SK-N-SH (cell line): ENCODE results near the gene STX1A. TPM values are rescaled to one million over a fixed set of nuclear protein-coding genes. Genes with fewer than 3 reads are reported as not detected.

ENCODE experiments used
- CTCF ChIA-PET: fragments of 300-600, 350-600 bp; formaldehyde crosslinking; extraction: SDS; loops from one replicate; lab custom pipeline; 2021; lab: Yijun Ruan, JAX
- POLR2A ChIA-PET: fragments of 350-600 bp; sonication (Branson Sonifier 250); formaldehyde crosslinking; extraction: SDS; loops from one replicate; lab custom pipeline; 2020; ENCODE audit warnings: antibody characterized with exemption, inconsistent platforms; lab: Yijun Ruan, JAX
- DNase-seq: peaks from one replicate; pipeline ENCODE4 v3.0.0; 2012
- H2AFZ ChIP-seq: fragments of 200-600 bp; sonication (generic); 2 replicates; pipeline ENCODE4 v1.8.1; 2016; ENCODE audit warnings: antibody characterized with exemption, mild to moderate bottlenecking, low read depth
- H3F3A ChIP-seq: fragments of 200-600 bp; sonication (generic); replicated peaks from 2 replicates; pipeline ENCODE3; 2016; ENCODE audit warnings: antibody characterized with exemption, mild to moderate bottlenecking; ENCODE audit not compliant: insufficient read depth
- H3K27ac ChIP-seq, 2 experiments: fragments of 200-500 bp in 1 of 2; fragments of 200-600 bp in 1 of 2; sonication (Bioruptor generic) in 1 of 2; sonication (generic), shearing (Covaris generic) in 1 of 2; 2 replicates each; pipeline versions ENCODE4 v1.5.1 to v1.6.1; 2014 to 2016; ENCODE audit warnings: low read depth in 2 of 2, inconsistent platforms in 1 of 2, low read length in 1 of 2, mild to moderate bottlenecking in 1 of 2, mixed read lengths in 1 of 2
- H3K27me3 ChIP-seq: fragments of 200-600 bp; sonication (generic), shearing (Covaris generic); 2 replicates; pipeline ENCODE4 v1.6.1; 2016; ENCODE audit warnings: mixed run types; ENCODE audit not compliant: insufficient read depth
- H3K36me3 ChIP-seq, 2 experiments: fragments of 200-500 bp in 1 of 2; fragments of 200-600 bp in 1 of 2; sonication (Bioruptor generic) in 1 of 2; sonication (generic) in 1 of 2; replicated peaks in 1 of 2; 2 replicates each; pipeline versions ENCODE3 to v1.5.1; 2014 to 2016; ENCODE audit warnings: low read length in 1 of 2, mild to moderate bottlenecking in 1 of 2; ENCODE audit not compliant: insufficient read depth in 2 of 2, control insufficient read depth in 1 of 2
- H3K4me1 ChIP-seq, 2 experiments: fragments of 200-500 bp in 1 of 2; fragments of 200-600 bp in 1 of 2; sonication (Bioruptor generic) in 1 of 2; sonication (generic), shearing (Covaris generic) in 1 of 2; 2 replicates each; pipeline versions ENCODE4 v1.5.1 to v1.6.1; 2014 to 2016; ENCODE audit warnings: low read depth in 1 of 2, low read length in 1 of 2, mixed run types in 1 of 2; ENCODE audit not compliant: insufficient read depth in 2 of 2, control insufficient read depth in 1 of 2
- H3K4me2 ChIP-seq: fragments of 200-600 bp; sonication (generic), shearing (Covaris generic); 2 replicates; pipeline ENCODE4 v1.6.1; 2017; ENCODE audit warnings: mixed run types
- H3K4me3 ChIP-seq, 2 experiments: fragments of 200-500 bp in 1 of 2; fragments of 200-600 bp in 1 of 2; sonication (Bioruptor generic) in 1 of 2; sonication (generic), shearing (Covaris generic) in 1 of 2; 2 replicates each; pipeline versions ENCODE4 v1.5.1 to v1.8.1; 2014 to 2016; ENCODE audit warnings: low read depth in 2 of 2, inconsistent platforms in 1 of 2, low read length in 1 of 2, mild to moderate bottlenecking in 1 of 2, mixed read lengths in 1 of 2, moderate library complexity in 1 of 2
- H3K79me2 ChIP-seq: fragments of 200-600 bp; sonication (generic); 2 replicates; pipeline ENCODE4 v1.8.1; 2017; ENCODE audit warnings: mild to moderate bottlenecking; ENCODE audit not compliant: insufficient read depth
- H3K9ac ChIP-seq: fragments of 200-600 bp; sonication (generic); 2 replicates; pipeline ENCODE4 v1.6.1; 2017; ENCODE audit warnings: mixed run types
- H3K9me2 ChIP-seq: fragments of 200-600 bp; sonication (generic); 2 replicates; pipeline ENCODE4 v1.6.1; 2017; ENCODE audit warnings: mixed run types
- H3K9me3 ChIP-seq: fragments of 200-600 bp; sonication (generic); 2 replicates; pipeline ENCODE4 v1.6.1; 2017; ENCODE audit warnings: mixed run types, mild to moderate bottlenecking, moderate library complexity
- H4K20me1 ChIP-seq: fragments of 200-600 bp; sonication (generic); 2 replicates; pipeline ENCODE4 v1.6.1; 2017; ENCODE audit warnings: mild to moderate bottlenecking, mixed run types; ENCODE audit not compliant: insufficient read depth
- CTCF ChIP-seq: fragments of 200-600 bp; sonication (generic); IDR thresholded peaks from 2 replicates; pipeline ENCODE4 v1.6.1; 2017; ENCODE audit warnings: antibody characterized with exemption, mild to moderate bottlenecking, moderate library complexity
- EZH2phosphoT487 ChIP-seq: fragments of 200-600 bp; sonication (generic); IDR thresholded peaks from 2 replicates; pipeline ENCODE4 v1.6.1; 2017; ENCODE audit warnings: low read depth, mixed run types, mild to moderate bottlenecking, antibody characterized with exemption, moderate library complexity, borderline replicate concordance
- FOSL2 ChIP-seq: IDR thresholded peaks from 2 replicates; pipeline ENCODE4 v1.4.0; 2012; ENCODE audit warnings: low read depth, mild to moderate bottlenecking, moderate library complexity, borderline replicate concordance
- GABPA ChIP-seq: IDR thresholded peaks from 2 replicates; pipeline ENCODE4 v1.4.0; 2012; ENCODE audit warnings: low read depth, mild to moderate bottlenecking
- JUND ChIP-seq: IDR thresholded peaks from 2 replicates; pipeline ENCODE4 v1.4.0; 2012
- MAX ChIP-seq: IDR thresholded peaks from 2 replicates; pipeline ENCODE4 v1.4.0; 2012; ENCODE audit warnings: low read depth
- MEF2A ChIP-seq: IDR thresholded peaks from 2 replicates; pipeline ENCODE4 v1.4.0; 2012; ENCODE audit warnings: low read depth, borderline replicate concordance
- NFIC ChIP-seq: IDR thresholded peaks from 2 replicates; pipeline ENCODE4 v1.4.0; 2012; ENCODE audit warnings: borderline replicate concordance
- POLR2AphosphoS5 ChIP-seq: IDR thresholded peaks from 2 replicates; pipeline ENCODE4 v1.6.1; 2012; ENCODE audit warnings: low read depth, low read length
- RAD21 ChIP-seq: IDR thresholded peaks from 2 replicates; pipeline ENCODE4 v1.6.1; 2012; ENCODE audit warnings: mild to moderate bottlenecking, low read length
- REST ChIP-seq: IDR thresholded peaks from 2 replicates; pipeline ENCODE4 v1.6.1; 2012; ENCODE audit warnings: mild to moderate bottlenecking, low read depth, low read length, moderate library complexity
- RFX5 ChIP-seq: IDR thresholded peaks from 2 replicates; pipeline ENCODE4 v1.6.1; 2012; ENCODE audit warnings: mild to moderate bottlenecking, improper control_type of control experiment, low read length
- RXRA ChIP-seq: IDR thresholded peaks from 2 replicates; pipeline ENCODE4 v1.4.0; 2012; ENCODE audit warnings: low read depth, mild to moderate bottlenecking, borderline replicate concordance
- SIN3A ChIP-seq: IDR thresholded peaks from 2 replicates; pipeline ENCODE4 v1.6.1; 2012; ENCODE audit warnings: low read depth, mild to moderate bottlenecking, low read length, moderate library complexity, borderline replicate concordance
- TCF12 ChIP-seq: IDR thresholded peaks from 2 replicates; pipeline ENCODE4 v1.4.0; 2012
- TEAD4 ChIP-seq: IDR thresholded peaks from 2 replicates; pipeline ENCODE4 v1.4.0; 2012; ENCODE audit warnings: mild to moderate bottlenecking, borderline replicate concordance; ENCODE audit not compliant: insufficient read depth
- YY1 ChIP-seq: IDR thresholded peaks from 2 replicates; pipeline ENCODE4 v1.4.0; 2012; ENCODE audit warnings: low read depth, mild to moderate bottlenecking
- WGBS: methylation state at CpG from one replicate; pipeline ENCODE4 v1.1.6; 2017; ENCODE audit warnings: low lambda C conversion rate; 5-methylcytosine and 5-hydroxymethylcytosine counted together
- polyA plus RNA-seq, 3 experiments: library from polyadenylated mRNA; depleted of rRNA; stranded (reverse); fragments of >200 nt; gene quantifications; 2 replicates each; pipeline ENCODE4 v1.2.3, GENCODE V29; 2012
- TF ChIP-seq, protein P1 (sequence below): IDR thresholded peaks from 2 replicates; pipeline ENCODE4; 2012
- TF ChIP-seq, protein P2 (sequence below): IDR thresholded peaks from 2 replicates; pipeline ENCODE4 v1.4.0; 2012; ENCODE audit warnings: low read depth, borderline replicate concordance

The STX1A gene
- polyA plus RNA-seq, 1 of the 3 experiments (the other 2 are of a cell fraction): 91.1 TPM

DNA sequence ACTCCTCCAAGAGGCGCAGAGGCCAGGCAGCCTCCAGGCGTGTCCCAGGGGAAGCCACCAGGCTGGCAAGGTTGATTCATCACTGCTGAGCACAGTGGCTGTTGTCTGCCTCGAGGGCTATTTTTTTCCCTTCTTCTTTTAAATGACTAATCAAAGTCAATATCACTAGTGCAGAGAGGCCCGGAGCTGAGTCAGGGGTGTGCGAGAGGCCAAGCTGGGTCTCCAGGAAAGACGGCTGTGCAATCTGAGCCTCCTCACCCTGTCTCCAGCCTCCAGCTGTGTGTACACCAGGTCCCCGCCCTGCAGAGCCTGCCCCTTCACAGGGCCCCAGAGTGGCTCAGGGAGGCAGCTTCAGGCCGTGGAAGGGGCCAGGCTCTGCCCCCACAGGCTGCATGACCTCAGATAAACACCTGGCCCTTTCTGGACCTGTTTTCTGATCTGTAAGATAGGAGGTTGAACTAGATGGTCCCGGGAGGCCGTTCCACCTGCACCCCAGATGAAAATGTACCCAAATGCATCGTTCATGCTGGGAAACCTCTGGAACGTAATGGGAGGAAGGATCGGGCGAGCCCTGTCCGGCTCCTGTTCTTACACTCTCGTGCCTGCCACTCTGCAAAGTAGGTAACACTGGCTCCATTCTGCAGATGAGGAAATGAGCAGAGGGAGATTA, 3.7 kb downstream of the STX1A start:
- peak overlapping the region; percentile 41; the same call in 1 of the 2 replicates for H3K9ac ChIP-seq

More for the DNA sequence above, 3.7 kb downstream of the STX1A start:
- Histone ChIP-seq H3K4me2 (peak overlapping the region; percentile 99), H3K9me2 (no peaks in the 10 kb centered on the region), H3K9me3 (no peaks in the 10 kb centered on the region), H3K4me3 (peak overlapping the region in 1 of 2 experiments; percentile 5; a peak in 1 of 4 replicates), H3K27ac (peak overlapping the region in 1 of 2 experiments; percentile 88; a peak in 2 of 4 replicates), H3K27me3 (no peaks in the 10 kb centered on the region), H3F3A (peaks cover 45% of the 10 kb centered on the region), H3K36me3 (peaks cover 2 to 43% of the 10 kb centered on the region in 2 experiments), H4K20me1 (peaks cover 75% of the 10 kb centered on the region)
- CTCF ChIA-PET: interaction anchor here (0.6 to 3.4 kb wide), 6 partner anchors 10 to 109 kb away, joined by 3 to 20 read pairs (median 6); no protein-coding TSS in a partner anchor
- 40% methylated on average over 14 of the region's 16 CpGs for WGBS
- DNase-seq: no peak
- peak; percentile 94 for TF ChIP-seq FOSL2
- peak; percentile 91 for TF ChIP-seq NFIC
- no peak for TF ChIP-seq RAD21
- TF ChIP-seq YY1: no peak
- TF ChIP-seq, protein P1, sequence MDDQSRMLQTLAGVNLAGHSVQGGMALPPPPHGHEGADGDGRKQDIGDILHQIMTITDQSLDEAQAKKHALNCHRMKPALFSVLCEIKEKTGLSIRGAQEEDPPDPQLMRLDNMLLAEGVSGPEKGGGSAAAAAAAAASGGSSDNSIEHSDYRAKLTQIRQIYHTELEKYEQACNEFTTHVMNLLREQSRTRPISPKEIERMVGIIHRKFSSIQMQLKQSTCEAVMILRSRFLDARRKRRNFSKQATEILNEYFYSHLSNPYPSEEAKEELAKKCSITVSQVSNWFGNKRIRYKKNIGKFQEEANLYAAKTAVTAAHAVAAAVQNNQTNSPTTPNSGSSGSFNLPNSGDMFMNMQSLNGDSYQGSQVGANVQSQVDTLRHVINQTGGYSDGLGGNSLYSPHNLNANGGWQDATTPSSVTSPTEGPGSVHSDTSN: peak; percentile 84
- TF ChIP-seq SIN3A: peak; percentile 87; the same call in 1 of the 2 replicates
- peak; percentile 81 for TF ChIP-seq MAX
- peak; percentile 87; the same call in 1 of the 2 replicates for TF ChIP-seq MEF2A
- TF ChIP-seq REST: peak; percentile 45
- TF ChIP-seq RFX5: no peak
- peak; percentile 100 for TF ChIP-seq RXRA
- TF ChIP-seq, protein P2, sequence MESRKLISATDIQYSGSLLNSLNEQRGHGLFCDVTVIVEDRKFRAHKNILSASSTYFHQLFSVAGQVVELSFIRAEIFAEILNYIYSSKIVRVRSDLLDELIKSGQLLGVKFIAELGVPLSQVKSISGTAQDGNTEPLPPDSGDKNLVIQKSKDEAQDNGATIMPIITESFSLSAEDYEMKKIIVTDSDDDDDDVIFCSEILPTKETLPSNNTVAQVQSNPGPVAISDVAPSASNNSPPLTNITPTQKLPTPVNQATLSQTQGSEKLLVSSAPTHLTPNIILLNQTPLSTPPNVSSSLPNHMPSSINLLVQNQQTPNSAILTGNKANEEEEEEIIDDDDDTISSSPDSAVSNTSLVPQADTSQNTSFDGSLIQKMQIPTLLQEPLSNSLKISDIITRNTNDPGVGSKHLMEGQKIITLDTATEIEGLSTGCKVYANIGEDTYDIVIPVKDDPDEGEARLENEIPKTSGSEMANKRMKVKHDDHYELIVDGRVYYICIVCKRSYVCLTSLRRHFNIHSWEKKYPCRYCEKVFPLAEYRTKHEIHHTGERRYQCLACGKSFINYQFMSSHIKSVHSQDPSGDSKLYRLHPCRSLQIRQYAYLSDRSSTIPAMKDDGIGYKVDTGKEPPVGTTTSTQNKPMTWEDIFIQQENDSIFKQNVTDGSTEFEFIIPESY: peak; percentile 80
- TF ChIP-seq TEAD4: 0 out of 2 replicates have a peak, but pooled peaks have one; percentile 64
- TF ChIP-seq GABPA: peak; percentile 31; the same call in 1 of the 2 replicates
- no peak for TF ChIP-seq EZH2phosphoT487
- TF ChIP-seq JUND: peak; percentile 91
- TF ChIP-seq TCF12: peak; percentile 93
- peak; percentile 74; the same call in 1 of the 2 replicates for TF ChIP-seq POLR2AphosphoS5
- no peak for TF ChIP-seq CTCF
- TF ChIP-seq, all 33 proteins: peak for 14
- Histone ChIP-seq H3K4me1 (peaks cover 14 to 44% of the 10 kb centered on the region in 2 experiments; a peak in 3 of 4 replicates), H3K79me2 (peaks cover 84% of the 10 kb centered on the region), H2AFZ (no peak overlapping the region)
- POLR2A ChIA-PET: no interaction called here
